ENCODE data around the gene GNPDA2. TPM values are rescaled to one million over a fixed set of nuclear protein-coding genes. Genes with fewer than 3 reads are reported as not detected.
A peak's percentile ranks its signal among the peaks of the same experiment; 100 is the strongest.
"Not testable (repeated sequence)": the region's sequence is repeated elsewhere in the genome, so short reads cannot be mapped to it uniquely, and the experiment has no call there.

The GNPDA2 gene
- 10 to 100 TPM; 20.9 to 21.7 TPM for total RNA-seq
- long read RNA-seq, donor 1, transcript GNPDA2-201 (7 exons, 1,930 nt), result major isoform, 5 of 10 reads
- long read RNA-seq, donor 1, partial matches to known transcripts, result 0 of 10 reads
- long read RNA-seq, donor 1, other reads (novel, unspliced or antisense), result 4 of 10 reads
- long read RNA-seq, donor 2, transcript GNPDA2-201 (7 exons, 1,930 nt), result major isoform, 13 of 28 reads
- long read RNA-seq, donor 2, partial matches to known transcripts, result 3 of 28 reads
- long read RNA-seq, donor 2, other reads (novel, unspliced or antisense), result 10 of 28 reads

GRCh38 chr4:44726038-44726871, at the start of gene GNPDA2:
Gene GNPDA2, minus strand, starts transcription at chr4:44726556. Its CDS starts 4,349 bp downstream, at chr4:44722207.
- intact Hi-C loops (cut with DNase I), result no loop called here
- peak; percentile 97 for DNase-seq (ENCODE audit: low spot score)

DNA sequence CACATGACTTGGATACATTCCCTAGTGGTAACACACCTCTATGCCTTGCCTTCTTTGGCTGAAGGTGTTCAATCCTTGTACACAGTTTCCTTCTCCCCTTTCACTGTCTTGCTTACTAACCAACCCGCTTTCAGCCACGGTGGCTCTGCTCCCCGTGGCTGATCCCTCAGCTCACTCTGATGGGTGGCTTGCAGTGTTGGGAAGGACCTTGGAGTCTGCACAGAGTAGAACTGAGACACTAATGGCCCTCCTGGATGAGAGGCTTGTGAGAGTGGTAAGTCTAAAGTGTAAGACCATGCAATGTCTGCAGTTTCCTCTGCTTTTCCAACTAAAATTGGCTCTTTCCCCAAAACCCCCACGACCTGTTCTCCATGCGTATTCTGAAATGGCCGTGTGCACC, 46.0 kb upstream of the GNPDA2 start:
- intact Hi-C loops (cut with DNase I), result no loop called here
- no peak for DNase-seq (ENCODE audit: low spot score)

DNA sequence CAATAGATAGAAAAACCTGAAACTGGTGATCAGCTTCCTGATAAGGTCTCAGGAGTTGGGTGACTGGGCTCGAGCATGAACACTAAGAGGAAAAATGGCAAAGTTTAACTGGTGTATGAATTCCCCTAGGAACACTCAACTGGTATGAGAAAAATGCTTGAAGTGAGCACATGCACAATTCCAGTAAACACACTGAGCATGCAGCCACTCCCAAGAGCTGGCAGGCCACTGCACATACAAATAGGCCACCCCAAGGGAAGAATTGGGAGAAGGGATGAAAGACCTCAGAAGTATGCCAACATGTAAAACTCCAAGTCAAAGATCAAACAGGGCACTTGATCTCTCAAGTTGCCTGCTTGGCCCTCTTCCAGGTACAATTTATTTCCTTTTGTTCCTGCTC, 45.4 kb upstream of the GNPDA2 start:
- no peak for DNase-seq (ENCODE audit: low spot score)
- intact Hi-C loops (cut with DNase I), result no loop called here

DNA sequence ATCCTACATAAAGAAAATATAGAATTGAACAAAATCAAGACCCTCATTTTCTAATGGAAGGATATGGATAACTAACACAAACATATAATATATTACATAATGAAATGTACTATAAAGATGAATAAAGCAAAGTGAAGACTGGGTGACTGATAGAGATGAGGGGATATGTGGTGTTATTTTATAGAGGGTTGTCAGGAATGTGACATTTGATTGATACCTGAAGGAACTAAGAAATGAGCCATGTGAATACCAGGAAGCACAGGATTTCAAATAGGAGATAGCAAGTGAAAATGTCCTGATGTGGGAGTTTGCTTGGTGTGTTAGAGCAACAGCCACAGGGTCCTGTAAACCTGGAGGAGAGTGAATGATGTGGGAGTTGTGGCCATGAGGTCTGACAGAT, 40.1 kb upstream of the GNPDA2 start:
- intact Hi-C loops (cut with DNase I), result no loop called here
- no peak for DNase-seq (ENCODE audit: low spot score)

GRCh38 chr4:44765116-44765515, 38.8 kb upstream of the GNPDA2 start:
- intact Hi-C loops (cut with DNase I), result no loop called here
- no peak for DNase-seq (ENCODE audit: low spot score)

DNA sequence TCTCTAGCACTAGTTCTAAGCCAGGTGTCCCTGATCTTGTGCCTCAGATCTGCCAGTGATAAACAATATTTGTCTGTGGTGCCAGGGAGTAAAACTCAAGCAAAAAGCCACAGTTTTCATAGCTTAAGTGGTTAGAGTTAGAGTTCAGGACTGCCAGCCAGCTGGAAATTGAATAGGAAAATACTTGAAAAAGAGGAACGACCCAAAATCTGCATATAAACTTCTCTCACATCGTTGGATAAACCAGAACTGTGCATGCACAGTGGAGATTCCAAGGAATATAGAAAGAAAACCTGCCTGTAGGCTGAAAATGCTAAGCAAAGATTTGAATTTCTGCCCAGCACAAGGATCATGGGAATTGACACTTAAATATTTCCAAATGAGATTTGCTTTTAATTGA, 35.0 kb upstream of the GNPDA2 start:
- no peak for DNase-seq (ENCODE audit: low spot score)
- intact Hi-C loops (cut with DNase I), result no loop called here

DNA sequence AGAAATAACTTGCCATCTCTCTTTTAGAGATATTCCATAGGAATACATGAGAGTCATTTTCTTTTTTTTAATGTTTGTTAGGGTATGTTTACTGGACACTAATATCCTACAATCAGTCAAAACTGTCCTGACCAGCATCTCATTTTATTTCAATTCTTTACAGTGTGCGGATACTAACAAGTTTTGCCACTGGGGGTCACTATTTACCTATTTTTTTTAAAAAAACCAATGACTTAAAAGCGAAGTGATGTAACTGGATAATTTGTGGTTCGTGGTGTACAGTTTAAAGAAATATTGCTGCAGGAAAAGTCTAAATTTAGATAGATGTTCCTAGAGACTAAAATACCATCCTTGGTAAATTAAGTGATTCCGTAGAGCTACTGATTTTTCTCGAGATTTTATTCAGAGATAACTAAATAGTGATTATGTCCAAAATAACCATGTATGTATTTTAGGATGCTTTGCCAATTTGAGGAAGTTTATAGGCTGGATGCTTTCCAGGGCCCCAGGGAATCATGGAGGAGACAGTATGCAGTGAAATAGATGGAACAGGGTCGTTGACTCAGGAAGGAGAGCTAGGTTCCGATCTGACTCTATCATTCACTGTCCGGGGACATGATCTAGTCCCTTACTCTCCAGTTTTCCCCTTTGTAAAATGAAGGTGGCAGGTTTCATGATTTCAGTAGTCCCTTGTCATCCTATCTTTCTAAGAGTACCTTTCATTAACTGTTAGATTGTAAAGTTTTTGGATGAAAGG, 34.0 kb upstream of the GNPDA2 start:
- no peak for DNase-seq (ENCODE audit: low spot score)
- intact Hi-C loops (cut with DNase I), result no loop called here

DNA sequence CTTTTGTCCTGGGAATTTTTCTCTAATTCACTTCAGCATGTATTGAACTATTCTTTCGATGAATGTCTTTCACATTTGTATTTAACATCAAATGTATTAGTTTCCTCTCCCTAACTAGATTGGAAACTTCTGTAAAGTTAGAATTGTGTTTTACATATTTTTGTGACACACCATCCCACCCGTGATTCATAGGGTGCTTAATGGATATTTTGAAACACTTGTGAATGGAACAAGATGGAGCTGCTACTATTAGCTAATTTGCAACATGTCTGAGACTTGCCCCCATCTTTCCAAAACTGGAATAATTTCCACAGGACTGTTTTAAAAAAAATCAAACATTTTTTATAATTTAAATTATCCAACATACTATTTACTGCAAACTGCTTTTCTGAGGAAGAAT, 30.2 kb upstream of the GNPDA2 start:
- intact Hi-C loops (cut with DNase I), result no loop called here
- no peak for DNase-seq (ENCODE audit: low spot score)

DNA sequence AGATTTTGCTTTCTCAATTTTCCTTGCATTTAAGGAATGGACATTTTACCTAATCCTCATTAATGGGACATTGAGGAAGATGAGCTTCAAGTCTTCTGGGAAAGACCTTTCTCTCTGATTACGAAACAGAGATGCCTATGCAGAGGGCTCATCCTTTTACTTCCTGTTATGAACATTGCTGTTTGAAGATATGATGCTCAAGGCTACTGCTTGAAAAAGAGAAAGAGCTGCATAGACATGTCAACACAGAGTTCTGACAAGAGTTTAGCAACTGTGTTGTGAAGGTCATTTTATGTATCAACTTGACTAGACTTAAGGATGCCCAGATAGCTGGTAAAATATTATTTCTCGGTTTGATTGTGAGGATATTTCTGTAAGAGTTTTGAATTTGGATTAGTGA, 13.8 kb upstream of the GNPDA2 start:
- intact Hi-C loops (cut with DNase I), result no loop called here
- DNase-seq (ENCODE audit: low spot score), result no peak

GRCh38 chr4:44738615-44739014, 12.3 kb upstream of the GNPDA2 start:
- no peak for DNase-seq (ENCODE audit: low spot score)
- intact Hi-C loops (cut with DNase I), result no loop called here

DNA sequence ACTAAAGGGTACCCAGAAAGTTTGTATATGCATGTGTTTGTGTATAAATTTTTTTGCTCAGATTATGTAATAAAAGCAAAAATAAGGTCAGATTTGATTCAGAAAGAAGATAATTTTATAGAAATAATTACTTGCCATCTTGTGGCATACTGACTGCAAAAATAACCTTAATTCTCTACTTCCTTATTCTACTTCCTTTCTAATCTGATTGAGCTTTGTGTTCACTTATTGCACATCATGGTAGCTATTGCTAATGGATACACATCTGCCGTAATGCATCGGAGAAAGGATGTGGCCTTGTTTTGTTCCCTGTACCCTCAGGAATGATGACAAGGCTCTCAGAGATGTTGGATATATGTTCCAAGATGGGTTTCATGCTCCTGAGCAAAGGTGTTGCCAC, 10.5 kb upstream of the GNPDA2 start:
- intact Hi-C loops (cut with DNase I), result no loop called here
- DNase-seq (ENCODE audit: low spot score), result no peak

DNA sequence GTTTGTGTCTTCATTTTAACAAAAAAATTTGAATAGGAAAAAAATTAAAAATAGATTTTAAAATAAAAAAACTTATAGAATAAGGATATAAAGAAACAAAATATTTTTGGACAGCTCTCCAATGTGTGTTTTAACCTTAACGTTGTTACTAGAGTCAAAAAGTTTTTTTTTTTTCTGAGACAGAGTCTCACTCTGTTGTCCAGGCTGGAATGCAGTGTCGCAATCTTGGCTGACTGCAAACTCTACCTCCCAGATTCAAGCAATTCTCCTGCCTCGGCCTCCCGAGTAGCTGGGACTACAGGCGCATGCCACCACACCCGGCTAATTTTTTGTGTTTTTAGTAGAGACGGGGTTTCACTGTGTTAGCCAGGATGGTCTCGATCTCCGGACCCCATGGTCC, 2.3 kb upstream of the GNPDA2 start:
- DNase-seq (ENCODE audit: low spot score); intact Hi-C loops (cut with DNase I): not testable (repeated sequence)

- DNase-seq (ENCODE audit: low spot score), result no peak
- intact Hi-C loops (cut with DNase I), result no loop called here
Measured at GRCh38 chr4:44727471-44727870, 1.1 kb upstream of the GNPDA2 start.

- intact Hi-C loops (cut with DNase I), result no loop called here
- DNase-seq (ENCODE audit: low spot score), result no peak
Measured at GRCh38 chr4:44725726-44726037, 674 bp downstream of the GNPDA2 start.

DNA sequence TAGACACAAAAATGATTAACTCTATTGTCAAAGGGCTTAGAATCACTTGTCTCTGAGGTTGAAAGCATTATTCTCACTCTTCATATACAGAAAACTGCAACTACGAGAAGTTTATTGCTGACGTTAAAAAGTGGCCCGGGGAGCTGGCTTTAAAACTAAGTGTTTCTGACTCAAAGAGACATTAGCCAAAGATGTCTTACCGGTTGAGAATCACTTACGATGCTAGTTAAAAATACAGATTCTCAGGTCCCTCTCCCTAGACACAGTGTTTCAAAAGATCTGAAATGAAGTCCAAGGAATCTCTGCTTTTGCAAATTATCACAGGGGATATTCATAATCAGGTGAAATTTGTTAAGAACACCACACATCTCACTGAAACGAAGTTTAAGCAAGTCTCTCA, 1.2 kb downstream of the GNPDA2 start:
- intact Hi-C loops (cut with DNase I), result no loop called here
- no peak for DNase-seq (ENCODE audit: low spot score)

- intact Hi-C loops (cut with DNase I), result no loop called here
- DNase-seq (ENCODE audit: low spot score), result no peak
Measured at GRCh38 chr4:44722001-44722400, 4.4 kb downstream of the GNPDA2 start.

DNA sequence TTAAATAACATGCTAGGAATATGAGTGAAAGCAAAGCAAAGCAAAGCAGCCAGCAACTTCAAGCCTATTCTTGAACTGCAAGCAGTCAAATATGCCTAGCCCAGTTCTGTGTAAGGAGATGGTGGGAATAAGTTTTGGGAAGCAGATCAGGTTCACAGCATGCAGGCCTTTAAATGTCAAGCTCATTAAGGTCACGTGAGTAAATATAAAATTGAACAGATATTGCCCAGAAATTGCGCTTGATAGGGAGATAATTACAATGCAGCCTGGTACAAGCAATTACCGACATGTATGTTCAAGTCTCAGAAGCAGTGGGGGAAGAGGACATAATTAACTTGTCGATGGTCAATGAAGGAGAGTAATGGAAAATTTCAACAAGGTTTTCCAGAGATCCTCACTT, 6.0 kb downstream of the GNPDA2 start:
- intact Hi-C loops (cut with DNase I), result no loop called here
- no peak for DNase-seq (ENCODE audit: low spot score)

DNA sequence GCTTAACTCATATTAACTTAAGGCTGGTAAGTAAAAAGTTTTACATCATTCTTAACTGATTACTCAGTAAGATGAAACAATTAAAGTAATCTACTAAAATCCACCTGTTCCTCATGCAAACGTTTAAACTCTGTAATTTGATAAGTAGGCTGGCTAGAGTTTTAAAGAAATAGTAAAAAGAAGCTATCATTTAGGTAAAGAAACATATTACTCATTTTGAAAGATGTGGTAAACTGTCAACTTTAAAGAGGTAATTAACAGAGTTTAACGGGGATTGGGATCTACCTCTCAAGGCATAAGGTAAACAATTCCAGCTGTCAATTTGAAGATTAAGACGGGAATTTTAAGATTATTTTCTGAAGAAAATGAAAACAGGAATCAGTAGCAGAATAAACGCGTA, 9.8 kb downstream of the GNPDA2 start:
- intact Hi-C loops (cut with DNase I), result no loop called here
- no peak for DNase-seq (ENCODE audit: low spot score)

DNA sequence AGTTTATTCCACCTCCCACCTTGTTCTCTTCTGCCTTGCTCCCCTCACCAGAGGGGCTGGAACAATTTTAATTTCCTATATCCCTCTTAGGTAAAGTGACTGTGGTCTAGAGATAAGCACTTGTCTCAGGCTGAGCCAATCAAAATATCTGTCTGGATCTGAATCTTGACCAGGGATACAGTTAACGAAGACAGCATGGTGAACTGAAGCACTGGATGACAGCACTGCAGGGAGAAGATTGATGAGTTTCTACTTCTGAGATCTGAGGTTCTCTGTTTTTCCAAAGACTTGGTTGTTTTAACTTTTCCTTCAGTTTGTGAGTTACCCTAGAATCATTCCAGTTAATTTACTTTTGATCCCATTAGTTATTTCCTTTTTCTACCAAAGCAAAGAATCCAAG, 13.2 kb downstream of the GNPDA2 start:
- intact Hi-C loops (cut with DNase I), result no loop called here
- no peak for DNase-seq (ENCODE audit: low spot score)

DNA sequence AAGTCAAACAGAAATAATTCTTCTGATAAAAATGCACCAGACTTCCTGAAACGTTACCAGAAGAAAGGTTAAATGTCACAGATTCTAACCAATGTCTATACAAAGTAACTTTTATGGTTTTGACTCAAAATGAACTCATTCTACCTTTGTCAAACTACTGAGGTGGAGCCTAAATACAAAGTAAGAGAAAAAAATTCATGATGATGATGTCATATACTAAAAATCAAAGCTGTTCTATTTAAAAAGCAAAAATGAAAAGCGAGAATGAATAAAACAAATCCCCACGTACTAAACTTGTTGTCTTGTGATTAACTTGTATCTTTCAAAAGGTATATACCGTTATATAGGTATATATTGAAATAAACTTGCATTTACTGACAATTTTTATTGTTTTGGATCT, 21.7 kb downstream of the GNPDA2 start:
- DNase-seq (ENCODE audit: low spot score), result no peak
- intact Hi-C loops (cut with DNase I), result no loop called here

DNA sequence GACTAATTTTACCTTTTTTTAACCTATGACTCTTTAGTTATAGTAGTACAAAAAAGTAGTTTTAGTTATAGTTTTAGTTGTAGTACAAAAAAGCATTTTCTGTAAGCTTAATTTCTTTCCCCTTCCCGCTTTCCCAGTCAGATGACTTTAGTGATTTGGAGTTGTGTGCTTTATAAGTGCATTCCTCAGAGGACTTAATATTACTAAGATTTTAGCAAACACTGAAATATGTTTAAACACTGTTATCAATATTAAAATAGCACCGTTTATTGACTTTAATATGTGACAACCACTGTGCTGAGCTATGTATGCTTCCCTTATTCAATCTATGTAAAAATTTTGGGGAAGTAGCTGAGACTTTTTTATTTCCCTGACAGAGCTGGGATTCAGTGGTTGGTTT, 25.3 kb downstream of the GNPDA2 start:
- intact Hi-C loops (cut with DNase I), result no loop called here
- DNase-seq (ENCODE audit: low spot score), result no peak

Measured in posterior vena cava (tissue), 2 donors.